Stimulated activated CD8-positive, alpha-beta memory T cell treated with anti-CD3 and anti-CD28 coated beads, Interleukin-15, amount 100 ng/mL, for 1 hour (primary cell): ENCODE results near the gene ZC3HAV1.
"Not testable (repeated sequence)": the region's sequence is repeated elsewhere in the genome, so short reads cannot be mapped to it uniquely, and the experiment has no call there.

ENCODE experiments used
- DNase-seq: peaks from one replicate; pipeline ENCODE4 v3.0.0-alpha.2; 2020; ENCODE audit warnings: low read depth

Gene ZC3HAV1

GRCh38 chr7:139049111-139049510, 60.4 kb downstream of the ZC3HAV1 start:
- no peak for DNase-seq

- no peak for DNase-seq
These were observed 61.5 kb downstream of the ZC3HAV1 start for GRCh38 chr7:139047970-139048369.

GRCh38 chr7:139046143-139046542, 63.4 kb downstream of the ZC3HAV1 start:
- DNase-seq: no peak

- DNase-seq: no peak
These were observed 64.4 kb downstream of the ZC3HAV1 start for GRCh38 chr7:139044813-139045794.

GRCh38 chr7:139043823-139044812, 65.4 kb downstream of the ZC3HAV1 start:
- peak; percentile 55 for DNase-seq

- no peak for DNase-seq
These were observed 68.0 kb downstream of the ZC3HAV1 start for GRCh38 chr7:139041378-139042085.

- DNase-seq: no peak
These were observed 70.8 kb downstream of the ZC3HAV1 start for GRCh38 chr7:139038691-139039090.

GRCh38 chr7:139036901-139037300, 72.6 kb downstream of the ZC3HAV1 start:
- no peak for DNase-seq

- DNase-seq: no peak
These were observed 73.8 kb downstream of the ZC3HAV1 start, which contains the start of gene ZC3HAV1L for GRCh38 chr7:139035586-139036353. TSS of gene ZC3HAV1L (minus strand) at chr7:139036042. CDS start at chr7:139036017, 25 bp downstream.

- no peak for DNase-seq
These were observed 74.5 kb downstream of the ZC3HAV1 start for GRCh38 chr7:139034855-139035585.

GRCh38 chr7:139034336-139034735, 75.2 kb downstream of the ZC3HAV1 start:
- DNase-seq: no peak

- DNase-seq: no peak
These were observed 76.0 kb downstream of the ZC3HAV1 start for GRCh38 chr7:139033346-139034114.

- DNase-seq: no peak
These were observed 77.0 kb downstream of the ZC3HAV1 start for GRCh38 chr7:139032473-139032872.

- no peak for DNase-seq
These were observed 80.2 kb downstream of the ZC3HAV1 start for GRCh38 chr7:139029353-139029752.

GRCh38 chr7:139026551-139026950, 83.0 kb downstream of the ZC3HAV1 start:
- no peak for DNase-seq

- not testable (repeated sequence) for DNase-seq
These were observed 83.7 kb downstream of the ZC3HAV1 start for GRCh38 chr7:139025861-139026260.

GRCh38 chr7:139023076-139023475, 86.4 kb downstream of the ZC3HAV1 start:
- no peak for DNase-seq

- no peak for DNase-seq
These were observed 87.2 kb downstream of the ZC3HAV1 start for GRCh38 chr7:139022286-139022685.

- DNase-seq: no peak
These were observed 90.6 kb downstream of the ZC3HAV1 start for GRCh38 chr7:139018910-139019309.
